ENCODE measurements around the gene NEK8.

DNA sequence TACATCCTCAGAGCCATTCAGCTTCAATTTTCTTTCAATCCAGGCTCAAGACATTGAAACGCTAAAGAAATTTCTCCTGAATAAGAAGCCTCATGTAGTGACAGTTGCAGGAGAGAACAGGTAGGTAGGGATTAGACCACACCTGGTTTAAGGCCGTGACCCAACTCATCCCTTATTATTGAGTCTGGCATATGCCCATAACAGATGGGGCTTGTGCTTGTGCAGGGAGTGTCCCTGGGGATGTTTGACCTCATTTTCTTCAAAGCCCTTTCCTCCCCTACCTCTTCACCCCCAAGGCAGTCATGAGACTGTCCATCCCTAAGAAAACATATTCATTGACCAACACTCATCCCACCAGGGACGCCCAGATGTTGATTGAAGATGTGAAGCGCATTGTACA lies 42.3 kb upstream of the NEK8 start:
- TF ChIP-seq, protein P1, sequence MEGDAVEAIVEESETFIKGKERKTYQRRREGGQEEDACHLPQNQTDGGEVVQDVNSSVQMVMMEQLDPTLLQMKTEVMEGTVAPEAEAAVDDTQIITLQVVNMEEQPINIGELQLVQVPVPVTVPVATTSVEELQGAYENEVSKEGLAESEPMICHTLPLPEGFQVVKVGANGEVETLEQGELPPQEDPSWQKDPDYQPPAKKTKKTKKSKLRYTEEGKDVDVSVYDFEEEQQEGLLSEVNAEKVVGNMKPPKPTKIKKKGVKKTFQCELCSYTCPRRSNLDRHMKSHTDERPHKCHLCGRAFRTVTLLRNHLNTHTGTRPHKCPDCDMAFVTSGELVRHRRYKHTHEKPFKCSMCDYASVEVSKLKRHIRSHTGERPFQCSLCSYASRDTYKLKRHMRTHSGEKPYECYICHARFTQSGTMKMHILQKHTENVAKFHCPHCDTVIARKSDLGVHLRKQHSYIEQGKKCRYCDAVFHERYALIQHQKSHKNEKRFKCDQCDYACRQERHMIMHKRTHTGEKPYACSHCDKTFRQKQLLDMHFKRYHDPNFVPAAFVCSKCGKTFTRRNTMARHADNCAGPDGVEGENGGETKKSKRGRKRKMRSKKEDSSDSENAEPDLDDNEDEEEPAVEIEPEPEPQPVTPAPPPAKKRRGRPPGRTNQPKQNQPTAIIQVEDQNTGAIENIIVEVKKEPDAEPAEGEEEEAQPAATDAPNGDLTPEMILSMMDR (IDR thresholded peaks at IDR 0.05) = no peak
- TF ChIP-seq POLR2A (IDR thresholded peaks at IDR 0.05) = no peak

All from lower leg skin (tissue), 3 donors.